ENCODE data around the gene ARIH1. TPM values are rescaled to one million over a fixed set of nuclear protein-coding genes. Genes with fewer than 3 reads are reported as not detected.

Gene ARIH1
- total and polyA plus RNA-seq, 2 donors (not counting 3 experiments of a cell fraction or from before 2014, with no cell fraction given) = 25.1 to 144 TPM

MicroRNAs encoded within 50 kb of the gene (microRNA counts, 767-probe panel; counts per million panel counts)
- microRNA hsa-miR-630 = 723 counts per million, percentile 96 among the panel's probes with 10 or more counts

Other genes with a start within 250 kb of the ARIH1 start
- gene PKM, start 243.1 kb upstream of the ARIH1 start, total RNA-seq = 932 and 968 TPM in 2 replicates
- 613 and 689 TPM in 2 replicates for gene PKM, start 243.1 kb upstream of the ARIH1 start, polyA plus RNA-seq
- 37.4 and 41.1 TPM in 2 replicates for gene PARP6, start 201.8 kb upstream of the ARIH1 start, total RNA-seq
- 53.3 and 60.0 TPM in 2 replicates for gene PARP6, start 201.8 kb upstream of the ARIH1 start, polyA plus RNA-seq
- gene CELF6, start 154.2 kb upstream of the ARIH1 start, total RNA-seq = 0.30 TPM in 1 of 2 replicates, not detected in the other
- 0.17 and 0.22 TPM in 2 replicates for gene CELF6, start 154.2 kb upstream of the ARIH1 start, polyA plus RNA-seq
- 100 and 108 TPM in 2 replicates for gene HEXA, start 98.3 kb upstream of the ARIH1 start, total RNA-seq
- gene HEXA, start 98.3 kb upstream of the ARIH1 start, polyA plus RNA-seq = 189 and 212 TPM in 2 replicates
- gene TMEM202, start 76.0 kb upstream of the ARIH1 start, total RNA-seq = not detected in 2 replicates
- not detected in 2 replicates for gene TMEM202, start 76.0 kb upstream of the ARIH1 start, polyA plus RNA-seq
- not detected in 2 replicates for gene GOLGA6B, start 180.4 kb downstream of the ARIH1 start, total RNA-seq
- not detected in 2 replicates for gene GOLGA6B, start 180.4 kb downstream of the ARIH1 start, polyA plus RNA-seq
- gene HIGD2B, start 211.9 kb downstream of the ARIH1 start, total RNA-seq = not detected in 2 replicates
- gene HIGD2B, start 211.9 kb downstream of the ARIH1 start, polyA plus RNA-seq = not detected in 2 replicates
- gene BBS4, start 211.9 kb downstream of the ARIH1 start, total RNA-seq = 7.5 and 11.3 TPM in 2 replicates
- gene BBS4, start 211.9 kb downstream of the ARIH1 start, polyA plus RNA-seq = 5.8 and 6.8 TPM in 2 replicates

Data from endothelial cell of umbilical vein (primary cell).